HCT116 (cell line): ENCODE data around the gene UBIAD1. TPM values are rescaled to one million over a fixed set of nuclear protein-coding genes. Genes with fewer than 3 reads are reported as not detected.

Experiments used
- ATAC-seq: fragments of 200-7000 bp; cut with Tn5 transposase; 2 replicates; pipeline ENCODE4 v1.9.1; 2020; ENCODE audit warnings: mild to moderate bottlenecking, moderate library complexity
- BruUV-seq: library from RNA; stranded (reverse); fragments of 400-500 nt; replicated peaks from 2 replicates; lab custom pipeline; 2021; lab: Mats Ljungman, UMichigan
- CTCF ChIA-PET: fragments of 300-600 bp; sonication (Branson Sonifier 250); formaldehyde crosslinking; loops from one replicate; lab custom pipeline; 2021; ENCODE audit warnings: antibody characterized with exemption; lab: Charles Lee
- POLR2A ChIA-PET: fragments of 300-600, 350-600 bp; sonication (Branson Sonifier 250); formaldehyde crosslinking; loops from one replicate; lab custom pipeline; 2021; ENCODE audit warnings: antibody characterized with exemption; lab: Charles Lee
- RAD21 ChIA-PET, 2 experiments: fragments of 300-600 bp; sonication (Branson Sonifier 250); formaldehyde crosslinking; loops; one replicate each; lab custom pipeline; 2023; ENCODE audit warnings: low total read pairs in 2 of 2; ENCODE audit not compliant: uncharacterized antibody in 2 of 2, unreplicated experiment in 2 of 2, low non-redundant PET in 1 of 2; lab: Charles Lee
- DNase-seq: peaks from one replicate; pipeline ENCODE4 v3.0.0-alpha.2; 2010; ENCODE audit warnings: low read depth, low spot score
- H2AFZ ChIP-seq: fragments of 200-600 bp; shearing (Covaris generic), sonication (generic); 2 replicates; pipeline ENCODE4 v1.6.1; 2017; ENCODE audit warnings: low read depth, mixed run types, mixed read lengths, antibody characterized with exemption, low read length; ENCODE audit not compliant: poor library complexity, severe bottlenecking
- H3K27ac ChIP-seq: 2 replicates; pipeline ENCODE4 v1.5.1; 2012; ENCODE audit warnings: low read depth, low read length
- H3K27me3 ChIP-seq: fragments of 200-600 bp; sonication (generic); 2 replicates; pipeline ENCODE4 v1.6.1; 2016; ENCODE audit warnings: mixed run types, low read length, mixed read lengths; ENCODE audit not compliant: insufficient read depth
- H3K36me3 ChIP-seq, 2 experiments: fragments of 200-500 bp in 1 of 2; fragments of 200-600 bp in 1 of 2; sonication (Bioruptor generic) in 1 of 2; sonication (generic) in 1 of 2; 2 replicates each; pipeline versions ENCODE4 v1.5.1 to v1.6.1; 2014 to 2016; ENCODE audit warnings: low read length in 2 of 2, inconsistent platforms in 1 of 2, mixed read lengths in 1 of 2, mixed run types in 1 of 2; ENCODE audit not compliant: insufficient read depth in 2 of 2, control insufficient read depth in 1 of 2
- H3K4me1 ChIP-seq, 2 experiments: fragments of 200-600 bp in 1 of 2; sonication (generic) in 1 of 2; 2 replicates each; pipeline versions ENCODE4 v1.5.1 to v1.6.1; 2012 to 2017; ENCODE audit warnings: low read length in 2 of 2, inconsistent platforms in 1 of 2, mild to moderate bottlenecking in 1 of 2, mixed read lengths in 1 of 2, mixed run types in 1 of 2, moderate library complexity in 1 of 2; ENCODE audit not compliant: insufficient read depth in 2 of 2, control insufficient read depth in 1 of 2
- H3K4me2 ChIP-seq: fragments of 200-600 bp; sonication (generic); 2 replicates; pipeline ENCODE4 v1.6.1; 2017; ENCODE audit warnings: mixed run types, low read length, mixed read lengths
- H3K4me3 ChIP-seq, 2 experiments: fragments of 200-600 bp in 1 of 2; sonication (generic) in 1 of 2; replicated peaks in 1 of 2; 2 replicates each; pipeline ENCODE4 v1.5.1; 2011 to 2016; ENCODE audit warnings: low read length in 2 of 2, control low read depth in 1 of 2, low read depth in 1 of 2, mild to moderate bottlenecking in 1 of 2, mixed read lengths in 1 of 2, mixed run types in 1 of 2
- H3K79me2 ChIP-seq: fragments of 200-600 bp; sonication (generic); 2 replicates; pipeline ENCODE4 v1.6.1; 2017; ENCODE audit warnings: mild to moderate bottlenecking, mixed run types, low read length, moderate library complexity, mixed read lengths; ENCODE audit not compliant: insufficient read depth
- H3K9ac ChIP-seq: fragments of 200-600 bp; sonication (generic); 2 replicates; pipeline ENCODE4 v1.6.1; 2016; ENCODE audit warnings: low read length, mixed read lengths
- H3K9me2 ChIP-seq: fragments of 200-600 bp; sonication (generic), shearing (Covaris generic); 2 replicates; pipeline ENCODE4 v1.6.1; 2017; ENCODE audit warnings: mixed run types, mild to moderate bottlenecking, moderate library complexity; ENCODE audit not compliant: insufficient read depth
- H3K9me3 ChIP-seq, 2 experiments: fragments of 200-500 bp in 1 of 2; fragments of 200-600 bp in 1 of 2; sonication (Bioruptor generic) in 1 of 2; sonication (generic) in 1 of 2; 2 replicates each; pipeline ENCODE4 v1.6.1; 2014 to 2017; ENCODE audit warnings: low read length in 2 of 2, mixed read lengths in 2 of 2, inconsistent platforms in 1 of 2, low read depth in 1 of 2, mild to moderate bottlenecking in 1 of 2, mixed run types in 1 of 2, moderate library complexity in 1 of 2; ENCODE audit not compliant: control insufficient read depth in 1 of 2, insufficient read depth in 1 of 2
- H4K20me1 ChIP-seq: fragments of 200-600 bp; sonication (generic), shearing (Covaris generic); 2 replicates; pipeline ENCODE4 v1.6.1; 2017; ENCODE audit warnings: mixed run types, mild to moderate bottlenecking, moderate library complexity; ENCODE audit not compliant: insufficient read depth
- ATF3 ChIP-seq: IDR thresholded peaks from 2 replicates; pipeline ENCODE4 v1.6.1; 2012
- CEBPB ChIP-seq: IDR thresholded peaks from 2 replicates; pipeline ENCODE4 v1.6.1; 2012; ENCODE audit warnings: low read depth
- POLR2AphosphoS5 ChIP-seq: IDR thresholded peaks from 2 replicates; pipeline ENCODE4 v1.6.1; 2011; ENCODE audit warnings: mild to moderate bottlenecking, low read depth, low read length, moderate library complexity
- REST ChIP-seq: IDR thresholded peaks from 2 replicates; pipeline ENCODE4 v1.6.1; 2012; ENCODE audit warnings: low read depth
- SP1 ChIP-seq: IDR thresholded peaks from 2 replicates; pipeline ENCODE4 v1.6.1; 2012; ENCODE audit warnings: low read depth
- SRF ChIP-seq: IDR thresholded peaks from 2 replicates; pipeline ENCODE4 v1.6.1; 2012; ENCODE audit warnings: low read depth
- YY1 ChIP-seq: IDR thresholded peaks from 2 replicates; pipeline ENCODE4 v1.6.1; 2011; ENCODE audit warnings: low read length, low read depth, moderate library complexity, mild to moderate bottlenecking; ENCODE audit not compliant: insufficient replicate concordance; ENCODE audit errors: extremely low read depth
- ZNF274 ChIP-seq: fragments of 200-500 bp; sonication (Bioruptor generic); IDR thresholded peaks from 2 replicates; pipeline ENCODE4 v1.6.1; 2014; ENCODE audit warnings: mild to moderate bottlenecking, low read depth, low read length, inconsistent platforms
- intact Hi-C: fragments of 100-400 bp; cut with micrococcal nuclease; formaldehyde crosslinking; loops from 2 replicates; pipeline ENCODE4 v1.10.0; 2022
- total RNA-seq: library from RNA; stranded (reverse); gene quantifications from one replicate; pipeline ENCODE4 v1.2.1, GENCODE V29; 2021; ENCODE audit not compliant: unreplicated experiment

The UBIAD1 gene
- total RNA-seq, 1 experiment from 2014 or later = 17.2 TPM

- H2AFZ ChIP-seq = no peak overlapping the region
- H3K9me3 ChIP-seq = no peaks in the 10 kb centered on the region
- H4K20me1 ChIP-seq = no peaks in the 10 kb centered on the region; the same call in 1 of the 2 replicates
- H3K9ac ChIP-seq = no peak overlapping the region
- H3K27me3 ChIP-seq = no peaks in the 10 kb centered on the region
- no peak overlapping the region for H3K27ac ChIP-seq
- ChIA-PET CTCF (no interaction called here), POLR2A (no interaction called here), RAD21 (no interaction called here)
- no peaks in the 10 kb centered on the region for H3K79me2 ChIP-seq
- H3K4me1 ChIP-seq = no peaks in the 10 kb centered on the region
- peaks cover 40 to 65% of the 10 kb centered on the region in 2 experiments; a peak in 3 of 4 replicates for H3K36me3 ChIP-seq
- no TSS peak for BruUV-seq
- H3K4me3 ChIP-seq = no peak overlapping the region
- DNase-seq (no peak), ATAC-seq (no peak)
- H3K9me2 ChIP-seq = no peaks in the 10 kb centered on the region
- intact Hi-C loops = no loop called here
- no peak overlapping the region for H3K4me2 ChIP-seq
- TF ChIP-seq POLR2AphosphoS5 (no peak), ATF3 (no peak), REST (no peak), YY1 (no peak), SP1 (no peak), CEBPB (no peak), ZNF274 (no peak), SRF (no peak)
- TF ChIP-seq, all 23 proteins: peak for 0
Measured at GRCh38 chr1:11229203-11229602, 43.8 kb upstream of the UBIAD1 start.
